Nephron (organoid): ENCODE measurements around the gene SLCO3A1.

Source experiments
- H3K27ac Mint-ChIP-seq, 3 experiments: 2 replicates each; pipeline ENCODE4 v1.8.0; 2020; ENCODE audit warnings: mixed read lengths in 3 of 3, mild to moderate bottlenecking in 2 of 3, moderate library complexity in 1 of 3
- H3K27me3 Mint-ChIP-seq: 2 replicates; pipeline ENCODE4 v1.8.0; 2021; ENCODE audit warnings: low read depth, mild to moderate bottlenecking, moderate library complexity, mixed read lengths
- H3K36me3 Mint-ChIP-seq: 2 replicates; pipeline ENCODE4 v1.8.0; 2020; ENCODE audit warnings: low read depth, mixed read lengths
- H3K4me1 Mint-ChIP-seq: 2 replicates; pipeline ENCODE4 v1.8.0; 2020; ENCODE audit warnings: mixed read lengths
- H3K4me3 Mint-ChIP-seq, 3 experiments: 2 replicates each; pipeline ENCODE4 v1.8.0; 2020; ENCODE audit warnings: mild to moderate bottlenecking in 3 of 3, mixed read lengths in 3 of 3, moderate library complexity in 2 of 3
- H3K9me3 Mint-ChIP-seq: 2 replicates; pipeline ENCODE4 v1.8.0; 2020; ENCODE audit warnings: mixed read lengths
- CTCF ChIP-seq, 3 experiments: fragments of 200-600 bp; sonication (generic); IDR thresholded peaks; one replicate each; pipeline ENCODE4 v1.5.0; 2021; ENCODE audit warnings: antibody characterized with exemption in 3 of 3; ENCODE audit not compliant: unreplicated experiment in 3 of 3

SLCO3A1 gene

GRCh38 chr15:91926908-91927270 is 73.4 kb downstream of the SLCO3A1 start:
- no peak for TF ChIP-seq CTCF (IDR thresholded peaks at IDR 0.05; ENCODE audit: unreplicated experiment in 3 of 3)
- Mint-ChIP-seq H3K36me3 (no peaks in the 10 kb centered on the region), H3K4me1 (peaks cover 47% of the 10 kb centered on the region), H3K27ac (no peak overlapping the region), H3K4me3 (no peak overlapping the region), H3K9me3 (no peaks in the 10 kb centered on the region), H3K27me3 (peaks cover 14% of the 10 kb centered on the region)

GRCh38 chr15:91927585-91927984 is 74.1 kb downstream of the SLCO3A1 start:
- TF ChIP-seq CTCF (IDR thresholded peaks at IDR 0.05; ENCODE audit: unreplicated experiment in 3 of 3), result no peak

GRCh38 chr15:91928675-91929074 is 75.2 kb downstream of the SLCO3A1 start:
- H3K9me3 Mint-ChIP-seq, result no peaks in the 10 kb centered on the region
- H3K27ac Mint-ChIP-seq, result no peak overlapping the region
- no peaks in the 10 kb centered on the region for H3K36me3 Mint-ChIP-seq
- peaks cover 5% of the 10 kb centered on the region for H3K27me3 Mint-ChIP-seq
- no peak overlapping the region for H3K4me3 Mint-ChIP-seq
- peaks cover 32% of the 10 kb centered on the region for H3K4me1 Mint-ChIP-seq
- TF ChIP-seq CTCF (IDR thresholded peaks at IDR 0.05; ENCODE audit: unreplicated experiment in 3 of 3), result no peak

More at GRCh38 chr15:91927585-91927984, 74.1 kb downstream of the SLCO3A1 start:
- Mint-ChIP-seq H3K27me3 (peaks cover 7% of the 10 kb centered on the region), H3K27ac (no peak overlapping the region), H3K4me1 (peaks cover 40% of the 10 kb centered on the region), H3K9me3 (no peaks in the 10 kb centered on the region), H3K4me3 (no peak overlapping the region), H3K36me3 (no peaks in the 10 kb centered on the region)

- no peak for TF ChIP-seq CTCF (IDR thresholded peaks at IDR 0.05; ENCODE audit: unreplicated experiment in 3 of 3)
- no peaks in the 10 kb centered on the region for H3K9me3 Mint-ChIP-seq
- H3K27ac Mint-ChIP-seq, result no peak overlapping the region
- peaks cover 24% of the 10 kb centered on the region for H3K4me1 Mint-ChIP-seq
- H3K27me3 Mint-ChIP-seq, result peaks cover 5% of the 10 kb centered on the region
- H3K36me3 Mint-ChIP-seq, result no peaks in the 10 kb centered on the region
- no peak overlapping the region for H3K4me3 Mint-ChIP-seq
These were observed 76.0 kb downstream of the SLCO3A1 start for GRCh38 chr15:91929509-91929908.

- no peaks in the 10 kb centered on the region for H3K36me3 Mint-ChIP-seq
- TF ChIP-seq CTCF (IDR thresholded peaks at IDR 0.05; ENCODE audit: unreplicated experiment in 3 of 3), result no peak
- peaks cover 21% of the 10 kb centered on the region for H3K4me1 Mint-ChIP-seq
- no peak overlapping the region for H3K4me3 Mint-ChIP-seq
- H3K27ac Mint-ChIP-seq, result no peak overlapping the region
- H3K27me3 Mint-ChIP-seq, result peaks cover 5% of the 10 kb centered on the region
- no peaks in the 10 kb centered on the region for H3K9me3 Mint-ChIP-seq
These were observed 76.6 kb downstream of the SLCO3A1 start for GRCh38 chr15:91930092-91930491.

GRCh38 chr15:91936182-91936775 is 82.8 kb downstream of the SLCO3A1 start:
- peaks cover 29% of the 10 kb centered on the region for H3K27me3 Mint-ChIP-seq
- TF ChIP-seq CTCF (IDR thresholded peaks at IDR 0.05; ENCODE audit: unreplicated experiment in 3 of 3), result no peak
- H3K36me3 Mint-ChIP-seq, result peaks cover 4% of the 10 kb centered on the region
- H3K9me3 Mint-ChIP-seq, result peaks cover 2% of the 10 kb centered on the region
- H3K27ac Mint-ChIP-seq, result no peak overlapping the region
- H3K4me1 Mint-ChIP-seq, result peaks cover 22% of the 10 kb centered on the region
- no peak overlapping the region for H3K4me3 Mint-ChIP-seq
